ENCODE results near the gene LCE7A. TPM values are rescaled to one million over a fixed set of nuclear protein-coding genes. Genes with fewer than 3 reads are reported as not detected.

Gene LCE7A, protein sequence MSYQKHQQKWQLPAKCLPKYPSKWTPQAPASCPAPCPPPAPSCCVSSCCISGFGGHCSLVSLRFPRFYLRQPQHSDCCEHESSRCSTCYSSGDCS
- not detected for total RNA-seq

GRCh38 chr1:152859696-152860095, at the start of gene LCE7A:
Gene LCE7A (plus strand): TSS chr1:152859996. CDS start chr1:152860698, 702 bp downstream.
- ATAC-seq (ENCODE audit: low FRiP score) (no peak), DNase-seq (ENCODE audit: low spot score) (no peak)
- no peak for TF ChIP-seq CTCF (IDR thresholded peaks at IDR 0.05)

GRCh38 chr1:152811050-152811449, 48.7 kb upstream of the LCE7A start:
- ATAC-seq (ENCODE audit: low FRiP score) = no peak
- no peak for DNase-seq (ENCODE audit: low spot score)

DNA sequence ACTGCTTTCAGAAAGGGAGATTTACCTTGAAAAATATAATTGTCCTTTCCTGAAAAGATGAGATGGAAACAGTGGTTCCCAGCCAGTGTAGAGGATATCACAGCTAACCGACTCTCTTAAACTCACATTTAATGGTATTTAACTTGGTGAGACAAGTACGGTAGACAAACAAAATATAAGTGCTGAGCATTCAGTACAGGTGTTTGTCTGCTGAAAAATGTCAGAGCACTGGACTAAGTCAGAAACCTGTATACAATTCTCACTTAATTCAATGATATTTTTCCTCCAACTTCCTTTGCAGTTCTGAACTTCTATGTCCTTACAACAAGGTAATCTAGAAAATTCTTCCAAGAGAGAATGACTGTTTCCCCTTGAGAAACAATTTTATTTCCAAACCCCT, 48.1 kb upstream of the LCE7A start, which contains the start of gene LCE1B:
Gene LCE1B, plus strand, starts transcription at position 301 of the 400 bp plus-strand sequence. CDS start 476 bp downstream, outside the sequence.
- ATAC-seq (ENCODE audit: low FRiP score) = no peak
- no peak for TF ChIP-seq CTCF (IDR thresholded peaks at IDR 0.05)
- no peak for DNase-seq (ENCODE audit: low spot score)

More at GRCh38 chr1:152811050-152811449, 48.7 kb upstream of the LCE7A start:
- TF ChIP-seq CTCF (IDR thresholded peaks at IDR 0.05) = no peak

DNA sequence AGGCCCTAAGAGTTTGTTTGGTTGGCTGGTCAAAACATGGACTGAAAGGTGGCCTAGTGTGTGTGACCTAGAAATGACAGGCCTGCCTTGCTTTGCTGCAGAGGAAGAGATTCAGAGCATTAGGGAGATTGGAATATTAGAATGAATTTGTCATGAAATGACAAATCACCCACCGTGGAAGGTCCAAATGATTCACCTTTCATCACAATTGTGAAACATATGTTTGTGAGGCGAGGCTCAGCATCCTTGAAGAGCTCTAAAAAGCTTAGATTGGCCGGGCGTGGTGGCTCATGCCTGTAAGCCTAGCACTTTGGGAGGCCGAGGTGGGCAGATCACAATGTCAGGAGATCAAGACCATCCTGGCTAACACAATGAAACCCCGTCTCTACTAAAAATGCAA, 42.5 kb upstream of the LCE7A start:
- TF ChIP-seq CTCF (IDR thresholded peaks at IDR 0.05) = no peak
- DNase-seq (ENCODE audit: low spot score) (no peak), ATAC-seq (ENCODE audit: low FRiP score) (no peak)

- ATAC-seq (ENCODE audit: low FRiP score) (no peak), DNase-seq (ENCODE audit: low spot score) (no peak)
- TF ChIP-seq CTCF (IDR thresholded peaks at IDR 0.05) = no peak
These were observed 36.5 kb upstream of the LCE7A start for GRCh38 chr1:152823294-152823693.

DNA sequence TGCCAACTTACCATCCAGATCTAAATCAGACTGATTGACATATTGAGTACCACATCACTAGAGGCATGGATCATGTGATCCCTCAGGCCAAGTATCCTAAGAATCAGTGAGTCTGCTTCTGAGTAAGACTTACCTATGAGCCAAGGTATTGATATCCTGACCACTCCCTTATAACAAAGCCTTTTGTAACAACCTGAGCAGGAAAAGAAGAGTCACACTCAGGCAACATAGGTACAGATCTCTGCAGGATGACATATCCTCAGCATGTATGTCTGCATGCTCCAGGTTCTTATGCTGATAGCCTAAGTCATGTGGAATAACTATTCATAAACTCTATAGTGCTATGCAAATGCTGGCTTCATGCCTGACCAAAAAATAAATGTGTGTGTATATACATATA, 34.8 kb upstream of the LCE7A start:
- TF ChIP-seq CTCF (IDR thresholded peaks at IDR 0.05) = no peak
- no peak for ATAC-seq (ENCODE audit: low FRiP score)

DNA sequence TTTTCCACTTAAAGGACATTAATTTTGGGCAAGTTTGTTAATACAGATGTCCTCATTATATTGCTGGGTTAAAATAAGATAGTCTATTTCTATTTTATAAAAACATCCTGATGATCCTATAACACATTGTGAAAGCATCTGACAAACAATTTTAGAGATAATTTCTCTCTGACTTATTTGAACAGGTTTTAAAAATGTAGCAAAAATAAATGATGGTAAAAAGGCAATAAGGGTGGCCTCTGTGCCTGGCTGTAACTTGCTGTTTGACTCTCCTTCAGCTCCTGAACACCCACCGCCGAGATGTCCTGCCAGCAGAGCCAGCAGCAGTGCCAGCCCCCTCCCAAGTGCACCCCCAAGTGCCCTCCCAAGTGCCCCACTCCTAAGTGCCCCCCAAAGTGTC, 32.6 kb upstream of the LCE7A start, which contains the start of gene LCE1A:
Gene LCE1A, plus strand, starts transcription at position 301 of the 400 bp plus-strand sequence. Its CDS starts 0 bp downstream, at position 301.
- DNase-seq (ENCODE audit: low spot score) (no peak), ATAC-seq (ENCODE audit: low FRiP score) (no peak)
- TF ChIP-seq CTCF (IDR thresholded peaks at IDR 0.05) = no peak

More for the DNA sequence above, 34.8 kb upstream of the LCE7A start:
- no peak for DNase-seq (ENCODE audit: low spot score)
